ENCODE results near the gene STK32B. TPM values are rescaled to one million over a fixed set of nuclear protein-coding genes. Genes with fewer than 3 reads are reported as not detected.

The STK32B gene
- total and polyA plus RNA-seq, 4 donors, result 0.02 to 0.28 (median 0.08) TPM; not detected in 1

- TF ChIP-seq ATF3 (IDR thresholded peaks at IDR 0.05) (no peak), EGR1 (IDR thresholded peaks at IDR 0.05; ENCODE audit: low read depth in 2 of 2) (no peak), NR2F2 (IDR thresholded peaks at IDR 0.05) (no peak), SP1 (IDR thresholded peaks at IDR 0.05) (no peak), RXRA (IDR thresholded peaks at IDR 0.05) (no peak), REST (IDR thresholded peaks at IDR 0.05) (no peak), HNF4A (conservative IDR thresholded peaks at IDR 0.05) (no peak), MAX (IDR thresholded peaks at IDR 0.05) (no peak), RAD21 (IDR thresholded peaks at IDR 0.05) (no peak), HNF4G (IDR thresholded peaks at IDR 0.05) (no peak), FOXA1 (IDR thresholded peaks at IDR 0.05) (no peak)
- Histone ChIP-seq H3K27ac (ENCODE audit: low read depth in 1 of 2, low read length in 2 of 2) (no peak overlapping the region), H3K4me1 (ENCODE audit: control insufficient read depth in 4 of 4, insufficient read depth in 4 of 4, low read length in 3 of 4) (peaks cover 0 to 3% (median 0%) of the 10 kb centered on the region in 4 donors), H3K36me3 (ENCODE audit: control insufficient read depth in 4 of 4, insufficient read depth in 3 of 4, low read depth in 1 of 4, low read length in 3 of 4) (no peaks in the 10 kb centered on the region), H3K9me3 (ENCODE audit: control insufficient read depth in 4 of 4, low read length in 3 of 4) (no peaks in the 10 kb centered on the region), H3K4me3 (ENCODE audit: low read depth in 1 of 3, low read length in 3 of 3) (no peak overlapping the region), H3K27me3 (ENCODE audit: control insufficient read depth in 4 of 4, insufficient read depth in 4 of 4, low read length in 3 of 4) (no peaks in the 10 kb centered on the region), H3K9ac (ENCODE audit: low read depth in 1 of 2, low read length in 2 of 2) (no peak overlapping the region)
- 84% methylated on average over 7 of the region's 7 CpGs for WGBS
- DNase-seq (ENCODE audit: low spot score), result no peak
Measured at GRCh38 chr4:5471206-5471605, 419.9 kb downstream of the STK32B start.

GRCh38 chr4:5471691-5472090, 420.4 kb downstream of the STK32B start:
- Histone ChIP-seq H3K4me3 (ENCODE audit: low read depth in 1 of 3, low read length in 3 of 3) (no peak overlapping the region), H3K9me3 (ENCODE audit: control insufficient read depth in 4 of 4, low read length in 3 of 4) (no peaks in the 10 kb centered on the region), H3K9ac (ENCODE audit: low read depth in 1 of 2, low read length in 2 of 2) (no peak overlapping the region), H3K27ac (ENCODE audit: low read depth in 1 of 2, low read length in 2 of 2) (no peak overlapping the region), H3K27me3 (ENCODE audit: control insufficient read depth in 4 of 4, insufficient read depth in 4 of 4, low read length in 3 of 4) (no peaks in the 10 kb centered on the region), H3K36me3 (ENCODE audit: control insufficient read depth in 4 of 4, insufficient read depth in 3 of 4, low read depth in 1 of 4, low read length in 3 of 4) (no peaks in the 10 kb centered on the region), H3K4me1 (ENCODE audit: control insufficient read depth in 4 of 4, insufficient read depth in 4 of 4, low read length in 3 of 4) (peaks cover 0 to 3% (median 0%) of the 10 kb centered on the region in 4 donors)
- DNase-seq (ENCODE audit: low spot score), result no peak
- WGBS, result 84% methylated on average over 7 of the region's 7 CpGs
- no peak for TF ChIP-seq ATF3 (IDR thresholded peaks at IDR 0.05)
- no peak for TF ChIP-seq CTCF (IDR thresholded peaks at IDR 0.05; ENCODE audit: low read depth, low read length, missing input control)

GRCh38 chr4:5472160-5472591, 420.9 kb downstream of the STK32B start:
- Histone ChIP-seq H3K4me1 (ENCODE audit: control insufficient read depth in 4 of 4, insufficient read depth in 4 of 4, low read length in 3 of 4) (peaks cover 0 to 3% (median 0%) of the 10 kb centered on the region in 4 donors), H3K36me3 (ENCODE audit: control insufficient read depth in 4 of 4, insufficient read depth in 3 of 4, low read depth in 1 of 4, low read length in 3 of 4) (no peaks in the 10 kb centered on the region), H3K9ac (ENCODE audit: low read depth in 1 of 2, low read length in 2 of 2) (no peak overlapping the region), H3K4me3 (ENCODE audit: low read depth in 1 of 3, low read length in 3 of 3) (no peak overlapping the region), H3K27ac (ENCODE audit: low read depth in 1 of 2, low read length in 2 of 2) (no peak overlapping the region), H3K27me3 (ENCODE audit: control insufficient read depth in 4 of 4, insufficient read depth in 4 of 4, low read length in 3 of 4) (no peaks in the 10 kb centered on the region), H3K9me3 (ENCODE audit: control insufficient read depth in 4 of 4, low read length in 3 of 4) (no peaks in the 10 kb centered on the region)
- 76% methylated on average over 6 of the region's 6 CpGs for WGBS
- DNase-seq (ENCODE audit: low spot score), result no peak
- no peak for TF ChIP-seq CTCF (IDR thresholded peaks at IDR 0.05; ENCODE audit: low read depth, low read length, missing input control)
- TF ChIP-seq MAX (IDR thresholded peaks at IDR 0.05), result no peak
- TF ChIP-seq JUND (IDR thresholded peaks at IDR 0.05), result no peak
- no peak for TF ChIP-seq TAF1 (conservative IDR thresholded peaks at IDR 0.05)
- no peak for TF ChIP-seq ZBTB33 (IDR thresholded peaks at IDR 0.05)
- no peak for TF ChIP-seq FOXA2 (IDR thresholded peaks at IDR 0.05)
- no peak for TF ChIP-seq FOXA1 (IDR thresholded peaks at IDR 0.05)

Data from liver (tissue), 9 donors.